Measurements from ENCODE around the gene RAB17. TPM values are rescaled to one million over a fixed set of nuclear protein-coding genes. Genes with fewer than 3 reads are reported as not detected.

Gene RAB17
- total RNA-seq, 1 donor from 2014 or later, result 1.2 TPM

DNA sequence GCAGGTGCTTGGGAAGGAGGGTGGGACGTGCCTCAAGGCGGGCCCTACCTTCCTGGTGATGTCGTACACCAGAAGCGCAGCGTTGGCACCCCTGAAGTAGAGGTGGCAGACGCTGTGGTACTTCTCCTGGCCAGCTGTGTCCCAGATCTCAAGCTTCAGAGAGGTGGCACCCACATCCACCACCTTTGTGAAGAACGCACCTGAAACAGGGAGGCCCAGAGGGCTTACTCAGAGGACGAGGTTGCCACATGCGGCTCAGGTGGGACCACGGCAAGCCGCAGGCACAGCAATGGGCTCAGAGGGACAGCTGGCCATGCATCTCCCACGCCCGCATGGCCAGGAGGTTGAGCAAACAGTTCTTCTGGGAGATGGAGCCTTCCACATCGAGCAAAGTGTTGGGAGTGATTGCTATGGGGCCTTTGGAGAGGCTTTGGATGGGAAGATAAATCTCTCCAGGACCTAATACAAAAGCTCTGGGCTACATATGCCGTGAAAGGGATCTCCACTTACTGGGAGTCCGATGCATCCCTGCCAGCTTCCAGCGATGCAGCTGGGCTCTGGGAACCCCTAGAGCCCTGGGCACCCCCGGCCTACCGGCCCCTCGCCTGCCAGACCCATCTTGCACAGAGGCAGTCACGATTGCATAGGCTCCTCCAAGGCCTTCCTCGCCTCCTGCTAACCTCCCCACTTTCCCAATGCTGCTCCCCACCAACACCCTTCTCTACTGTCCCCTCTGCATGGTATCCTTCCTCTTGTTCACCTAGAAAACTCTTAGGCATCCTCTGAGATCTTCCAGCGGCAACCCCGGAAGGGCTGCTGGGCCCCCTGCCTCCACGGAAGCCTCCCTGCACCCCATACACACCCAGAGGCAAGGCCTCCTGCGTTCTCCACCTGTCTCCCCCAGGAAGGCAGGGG is 12.3 kb downstream of the RAB17 start:
- no peak for DNase-seq (ENCODE audit: low spot score)

DNA sequence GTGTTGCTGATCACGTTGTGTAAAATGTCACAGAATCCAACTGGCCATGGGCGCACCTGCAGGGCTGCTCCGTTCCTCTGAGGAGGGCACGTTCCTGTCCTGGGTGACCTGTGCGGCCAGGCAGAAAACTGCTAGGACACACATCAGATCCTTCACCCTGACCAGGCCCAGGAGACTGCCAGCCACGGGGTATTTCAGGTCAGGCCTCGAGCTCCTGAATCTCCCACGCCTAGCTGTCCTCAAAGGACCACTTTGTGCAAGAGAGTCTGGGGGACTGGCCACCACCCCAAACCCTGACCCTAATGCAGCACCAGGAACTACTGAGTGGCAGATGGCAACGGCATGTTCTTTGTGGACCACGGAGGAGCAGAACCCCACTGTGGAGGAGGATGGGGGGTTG is 13.1 kb downstream of the RAB17 start:
- DNase-seq (ENCODE audit: low spot score), result no peak

DNA sequence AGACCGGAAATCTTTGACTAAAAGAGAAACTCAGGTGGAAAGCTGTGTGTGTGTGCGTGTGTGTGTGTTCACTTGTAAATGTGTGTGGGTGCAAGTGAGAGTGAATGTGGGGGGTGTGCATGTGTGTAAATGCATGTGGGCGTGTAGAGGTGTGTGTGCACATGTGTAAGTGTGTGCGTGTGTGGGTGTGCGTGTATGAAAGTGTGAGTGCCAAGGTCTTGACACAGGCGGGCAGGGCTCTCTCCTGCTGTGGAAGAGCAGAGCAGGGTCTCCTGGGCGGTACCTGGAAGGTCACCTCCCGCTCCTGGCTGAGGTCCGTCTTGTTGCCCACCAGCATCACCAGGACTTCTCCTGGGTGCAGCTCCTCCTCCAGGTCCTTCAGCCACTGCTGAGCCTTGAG is 13.6 kb downstream of the RAB17 start:
- DNase-seq (ENCODE audit: low spot score), result no peak

DNA sequence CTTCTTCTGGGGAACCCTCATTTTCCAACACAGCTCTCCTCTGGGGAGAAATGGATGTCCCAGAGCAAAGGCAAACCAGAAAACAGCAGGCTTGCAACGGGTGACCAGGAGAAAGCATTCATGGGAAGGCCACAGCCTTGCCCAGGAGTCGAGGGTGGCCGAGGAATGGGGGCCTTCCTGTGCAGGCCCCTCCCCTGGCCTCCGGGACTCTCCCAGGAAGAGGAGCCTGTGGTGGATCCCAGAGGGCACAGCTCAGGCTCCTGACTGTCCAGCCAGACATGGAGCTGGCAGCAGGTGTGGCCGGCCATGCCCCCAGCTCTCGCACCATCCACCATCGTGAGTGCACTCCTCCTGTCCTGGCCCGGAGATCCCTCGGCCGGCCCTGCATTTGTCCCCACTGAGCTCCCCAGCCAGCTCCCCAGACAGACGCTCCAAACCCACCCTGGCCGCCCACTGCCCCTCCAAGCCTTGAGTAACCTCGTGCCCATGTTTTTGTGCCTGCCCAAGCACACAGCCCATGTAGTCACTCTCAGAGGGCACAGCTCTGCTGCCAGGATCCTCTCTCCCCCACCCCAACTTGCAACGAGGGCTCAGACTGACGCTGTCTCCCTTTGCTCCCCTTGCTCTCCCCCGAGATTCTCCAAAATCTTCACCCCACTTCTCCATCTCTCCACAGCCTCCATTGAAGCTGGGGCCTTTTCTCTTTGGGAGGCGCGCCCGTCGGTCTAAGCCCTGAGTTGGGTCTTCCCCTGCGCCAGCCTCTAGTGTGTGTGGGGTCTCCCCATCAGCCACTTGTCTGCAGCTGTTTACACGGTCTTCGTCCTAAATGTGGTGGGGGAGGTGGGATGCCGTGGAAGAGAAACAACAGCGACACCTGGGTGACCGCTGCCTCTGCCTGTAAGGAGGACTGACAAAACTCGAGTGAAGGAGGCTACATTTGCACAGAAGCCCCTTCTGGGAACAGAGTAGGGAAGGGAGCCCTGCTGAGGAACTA is 14.4 kb downstream of the RAB17 start:
- DNase-seq (ENCODE audit: low spot score), result no peak

DNA sequence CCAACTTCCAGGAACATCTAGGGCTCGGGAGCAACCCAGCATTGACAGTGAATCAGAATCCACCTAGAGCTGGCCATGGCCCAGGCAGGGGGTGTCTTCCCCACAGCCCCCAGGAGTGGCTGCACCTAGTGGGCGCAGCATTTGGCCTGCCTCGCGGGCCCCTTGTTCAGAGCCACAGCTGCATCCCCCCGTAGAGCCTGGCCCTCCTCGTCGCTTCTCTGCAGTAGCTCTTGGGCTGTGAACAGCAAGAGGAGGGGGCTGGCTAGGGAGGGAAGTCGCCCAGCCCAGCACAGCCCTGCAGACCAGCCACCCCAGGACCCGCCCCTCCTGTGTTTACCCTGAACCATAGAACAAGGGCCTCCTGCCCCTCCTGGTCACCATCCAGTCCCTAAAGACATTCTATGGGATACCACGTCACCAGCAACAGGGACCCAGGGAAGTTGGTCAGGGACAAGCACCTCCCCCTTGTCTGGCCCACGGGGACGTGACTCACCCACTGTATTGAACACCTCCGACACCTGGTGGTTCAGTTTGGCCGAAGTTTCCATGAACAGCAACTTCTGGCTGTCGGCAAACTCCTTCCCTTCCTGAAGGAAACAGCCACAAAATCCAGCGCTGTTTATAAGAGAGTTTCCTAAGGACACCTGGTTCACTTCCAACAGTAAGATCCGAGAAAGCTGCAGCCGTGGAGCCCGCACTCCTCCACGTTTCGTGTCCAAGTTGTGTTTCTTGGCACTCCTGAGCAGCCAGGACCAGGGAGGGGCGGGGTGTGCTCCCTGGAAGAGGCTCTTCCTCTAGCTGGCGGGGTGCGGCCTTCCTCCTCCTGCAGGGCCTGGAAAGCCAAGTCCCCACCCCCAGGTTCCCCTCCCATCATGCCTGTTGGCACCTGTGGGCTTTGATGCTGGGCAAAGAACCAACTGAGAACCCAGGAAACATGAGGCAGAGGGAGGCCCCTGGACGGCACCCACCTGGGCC is 15.4 kb downstream of the RAB17 start:
- no peak for DNase-seq (ENCODE audit: low spot score)

DNA sequence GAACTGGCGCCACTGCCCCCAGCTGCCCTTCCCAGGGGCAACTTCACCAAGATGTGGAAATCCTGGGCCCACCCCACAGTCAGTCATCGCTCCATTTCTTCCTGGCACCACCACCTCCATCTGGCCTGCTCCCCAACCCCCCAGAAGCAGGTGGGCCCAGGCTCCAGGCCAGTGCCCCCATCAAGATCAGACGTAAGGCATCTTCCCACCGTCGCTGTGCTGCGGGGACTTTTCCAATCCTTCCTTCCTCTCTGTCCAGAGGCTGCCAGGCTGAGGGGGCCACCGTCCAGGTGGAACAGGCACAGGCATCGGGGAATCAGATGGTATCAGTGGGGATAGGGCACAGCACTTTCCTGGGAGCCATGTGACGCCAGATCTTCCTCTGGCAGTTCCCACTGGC is 16.1 kb downstream of the RAB17 start:
- DNase-seq (ENCODE audit: low spot score), result no peak

DNA sequence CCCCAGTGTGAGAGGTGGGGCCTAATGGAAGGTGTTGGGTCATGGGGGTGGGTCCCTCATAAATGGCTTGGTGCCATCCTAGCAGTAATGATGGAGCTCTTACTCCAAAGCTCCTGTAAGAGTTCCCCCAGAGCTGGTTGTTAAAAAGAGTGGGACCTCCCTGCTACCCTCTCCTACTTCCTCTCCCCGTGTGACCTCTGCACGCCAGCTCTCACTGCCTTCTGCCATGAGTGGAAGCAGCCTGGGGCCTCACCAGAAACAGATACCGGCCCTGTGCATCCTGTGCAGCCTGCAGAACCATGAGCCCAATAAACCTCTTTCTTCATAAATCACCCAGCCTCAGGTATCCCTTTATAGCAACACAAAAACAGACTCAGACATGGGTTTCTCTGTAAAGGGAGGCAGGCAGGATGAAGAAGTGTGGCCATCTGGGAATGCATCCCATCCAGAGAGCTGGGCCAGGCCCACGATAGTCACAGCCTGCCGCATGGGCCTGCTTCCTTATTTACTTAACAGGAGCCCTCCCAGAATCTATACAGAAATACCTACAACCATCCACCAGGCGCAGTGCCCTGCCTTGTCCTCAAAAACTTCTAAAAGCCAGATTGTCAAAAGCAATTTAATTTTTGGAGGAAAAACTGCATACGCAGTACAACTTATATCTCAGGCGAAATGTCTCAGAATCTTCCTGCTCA is 16.7 kb downstream of the RAB17 start:
- DNase-seq (ENCODE audit: low spot score), result no peak

DNA sequence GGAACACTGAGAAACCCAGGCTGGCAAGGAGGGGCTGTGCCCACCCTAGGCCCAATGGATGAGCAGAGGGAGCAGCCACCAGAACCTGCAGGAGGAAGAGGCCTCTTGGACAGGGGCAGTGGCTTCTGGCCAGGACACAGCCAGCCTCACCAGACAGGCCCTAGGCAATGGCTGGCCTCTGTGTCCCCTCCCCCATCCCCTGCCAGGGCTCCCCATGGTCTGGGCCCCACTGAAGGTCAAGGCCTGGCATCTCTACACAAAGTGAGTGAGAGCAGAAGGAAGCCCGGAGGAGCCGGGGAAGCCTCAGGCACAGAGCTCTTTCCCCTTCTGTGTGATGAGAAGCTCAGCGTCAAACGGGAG is 17.8 kb downstream of the RAB17 start:
- no peak for DNase-seq (ENCODE audit: low spot score)

DNA sequence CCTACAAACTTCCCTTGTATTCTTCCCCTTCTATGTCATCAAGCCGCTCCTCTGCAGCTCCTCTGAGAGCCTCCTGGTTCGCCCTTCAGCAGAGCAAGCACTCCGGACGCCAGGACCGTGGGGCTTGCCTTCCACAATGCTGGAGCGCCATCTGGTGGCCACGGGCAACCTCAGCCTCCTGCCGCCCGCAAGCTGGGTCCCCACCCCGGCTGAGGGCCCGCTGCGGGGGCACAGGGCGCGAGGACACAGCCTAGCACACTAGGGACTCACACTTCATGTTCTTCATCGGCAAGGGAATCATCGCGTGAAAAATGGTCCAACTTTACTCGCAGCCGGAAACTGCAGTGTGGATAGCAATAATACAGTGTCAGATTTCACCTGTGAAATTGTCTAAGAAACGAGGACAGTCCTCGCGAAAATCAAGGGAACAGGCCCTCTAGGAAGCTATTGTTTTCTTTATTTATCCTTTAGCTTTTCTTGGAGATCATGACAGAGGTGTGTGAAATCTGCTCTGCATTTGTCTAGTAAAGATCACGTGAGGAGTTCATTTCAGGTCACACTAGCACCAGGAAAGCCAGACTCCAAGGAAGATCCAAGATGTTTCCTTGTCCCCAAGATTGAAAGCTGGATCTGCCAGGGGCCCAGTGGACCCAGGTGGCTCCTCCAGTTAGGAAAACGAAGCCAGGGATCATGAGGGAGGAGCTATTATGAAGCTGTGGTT is 18.4 kb downstream of the RAB17 start:
- DNase-seq (ENCODE audit: low spot score), result peak; percentile 92

DNA sequence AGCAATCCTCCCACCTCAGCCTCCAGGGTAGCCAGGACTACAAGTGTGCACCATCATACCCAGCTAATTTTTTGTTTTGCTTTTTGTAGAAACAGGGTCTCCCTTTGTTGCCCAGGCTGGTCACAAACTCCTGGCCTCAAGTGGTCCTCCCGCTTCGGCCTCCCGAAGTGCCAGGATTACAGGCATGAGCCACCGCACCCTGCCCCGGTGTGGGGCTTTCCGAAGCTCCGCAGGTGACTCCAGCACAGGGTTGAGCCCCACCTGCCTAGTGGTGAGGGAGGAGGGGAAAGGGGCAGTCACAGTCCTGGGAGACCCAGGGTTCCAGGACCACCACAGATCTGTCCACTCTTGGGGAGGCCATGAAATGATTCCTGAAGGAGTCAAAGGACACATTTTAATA is 19.0 kb downstream of the RAB17 start:
- no peak for DNase-seq (ENCODE audit: low spot score)

DNA sequence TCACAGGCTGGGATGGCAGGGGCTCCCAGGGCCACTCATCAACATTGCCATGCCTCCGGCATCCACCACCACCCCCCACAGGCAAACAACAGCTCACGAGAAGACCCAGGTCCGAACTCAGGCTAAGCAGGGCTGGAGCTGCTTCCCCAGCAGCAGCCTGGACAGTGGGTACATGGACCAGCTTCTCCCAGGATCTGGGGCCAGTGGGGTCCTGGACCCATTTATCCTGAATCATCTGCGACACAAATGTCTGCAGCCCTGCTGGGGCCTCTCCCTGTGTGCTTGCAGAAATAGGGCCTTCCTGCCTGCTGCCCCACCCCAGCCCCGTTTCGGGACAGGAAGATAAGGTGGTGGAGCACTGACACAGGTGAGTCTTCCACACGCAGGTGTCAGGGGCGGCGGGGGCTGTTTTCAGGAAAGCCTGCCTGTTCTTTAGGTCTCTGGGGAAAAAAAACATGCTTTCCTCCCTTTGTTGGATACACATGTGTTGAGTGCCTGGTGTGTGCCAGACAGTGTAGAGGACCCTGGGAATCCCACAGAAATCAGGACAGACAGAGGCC is 19.7 kb downstream of the RAB17 start:
- no peak for DNase-seq (ENCODE audit: low spot score)

DNA sequence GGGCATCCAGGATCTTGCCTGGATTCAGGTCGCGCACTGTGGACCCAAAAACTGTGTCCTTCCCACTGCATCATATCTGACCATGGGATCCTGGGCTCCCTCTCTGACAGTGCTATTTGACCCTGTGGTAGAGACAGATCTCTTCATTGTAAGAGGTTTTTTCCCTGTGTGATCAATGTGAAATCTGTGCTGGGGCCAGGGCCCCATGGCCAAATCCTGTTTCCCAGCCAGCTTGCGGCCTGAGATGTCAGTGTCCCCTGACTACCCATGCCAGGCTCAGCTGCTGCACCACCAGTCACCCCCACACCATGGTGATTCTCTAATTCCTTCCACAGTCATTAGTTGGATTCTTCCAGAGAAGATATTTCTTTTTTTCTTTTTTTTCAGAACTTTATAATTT is 20.6 kb downstream of the RAB17 start:
- DNase-seq (ENCODE audit: low spot score), result no peak

DNA sequence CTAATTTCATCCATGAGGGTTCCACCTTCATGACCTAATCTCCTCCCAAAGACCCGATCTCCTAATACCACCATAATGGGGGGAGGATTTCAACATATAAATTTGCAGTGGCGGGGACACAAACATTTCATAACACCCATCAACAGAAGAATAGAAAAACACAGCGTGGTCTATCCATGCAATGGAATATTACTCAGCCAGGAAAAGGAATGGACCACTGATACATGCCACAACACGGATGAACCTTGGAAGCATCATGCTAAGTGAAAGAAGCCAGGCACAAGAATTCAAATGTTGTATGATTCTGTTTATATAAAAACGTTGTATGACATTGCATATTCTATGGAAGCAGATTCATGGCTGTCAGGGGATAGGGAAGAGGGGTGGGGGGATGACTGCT is 21.5 kb downstream of the RAB17 start:
- DNase-seq (ENCODE audit: low spot score), result no peak

DNA sequence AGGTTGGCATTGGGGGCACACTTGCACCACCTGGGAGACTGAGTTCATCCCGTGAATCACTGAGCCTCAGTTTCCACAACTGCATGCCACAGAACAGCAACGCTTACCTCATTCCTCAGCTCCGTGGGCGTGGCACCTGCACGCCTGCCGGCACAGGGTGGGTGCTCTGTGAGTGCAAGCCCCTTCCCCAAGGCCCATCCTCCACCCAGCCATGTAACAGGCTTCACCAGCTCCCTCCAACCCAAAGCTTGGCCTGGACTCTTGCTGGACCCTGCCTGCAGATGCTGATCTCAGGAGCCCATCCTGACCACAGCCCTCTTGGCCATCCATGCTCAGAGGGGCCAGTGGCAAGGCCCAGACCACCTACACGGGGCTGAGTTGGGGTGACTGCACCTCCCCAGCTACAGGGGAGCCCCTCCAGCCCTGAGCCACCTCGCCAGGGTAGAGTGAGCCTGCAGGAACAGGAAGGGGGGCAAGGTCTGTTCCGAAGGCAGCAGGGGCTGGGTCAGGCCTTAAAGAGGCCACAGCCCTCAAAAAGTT is 22.3 kb downstream of the RAB17 start:
- DNase-seq (ENCODE audit: low spot score), result no peak

DNA sequence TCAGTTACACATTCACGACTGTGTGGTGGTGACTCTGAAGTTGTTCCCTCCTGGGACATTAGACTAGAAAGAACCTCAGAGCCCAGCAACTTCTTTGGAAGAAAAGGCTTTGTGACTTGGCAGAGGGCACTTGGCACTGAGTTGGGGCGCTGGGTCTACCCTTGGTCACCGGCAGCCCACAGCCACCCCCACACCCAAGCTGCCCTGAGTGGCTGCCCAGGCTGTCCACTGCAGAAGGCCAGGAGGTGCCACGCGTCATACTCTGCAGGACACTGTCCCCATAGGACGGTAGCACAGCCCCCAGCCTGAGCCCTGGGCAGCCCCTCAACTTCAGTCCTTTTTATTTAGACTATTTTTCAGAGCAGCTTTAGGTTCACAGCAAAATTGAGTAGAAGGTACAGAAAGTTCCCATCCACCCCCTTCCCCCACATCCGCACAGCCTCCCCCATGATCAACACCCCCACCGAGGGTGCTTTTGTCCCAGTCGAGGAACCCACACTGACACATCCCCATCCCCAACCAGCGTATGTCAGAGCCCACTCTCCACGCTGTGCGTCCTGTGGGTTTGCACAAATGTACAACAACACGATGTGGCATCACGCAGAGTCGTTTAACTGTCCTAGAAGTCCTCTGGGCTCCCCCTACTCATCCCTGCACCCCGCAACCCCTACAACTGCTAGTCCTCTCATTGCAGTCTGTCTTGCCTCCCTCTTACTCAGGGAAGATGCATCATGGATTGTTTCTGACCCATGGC is 23.1 kb downstream of the RAB17 start:
- no peak for DNase-seq (ENCODE audit: low spot score)

DNA sequence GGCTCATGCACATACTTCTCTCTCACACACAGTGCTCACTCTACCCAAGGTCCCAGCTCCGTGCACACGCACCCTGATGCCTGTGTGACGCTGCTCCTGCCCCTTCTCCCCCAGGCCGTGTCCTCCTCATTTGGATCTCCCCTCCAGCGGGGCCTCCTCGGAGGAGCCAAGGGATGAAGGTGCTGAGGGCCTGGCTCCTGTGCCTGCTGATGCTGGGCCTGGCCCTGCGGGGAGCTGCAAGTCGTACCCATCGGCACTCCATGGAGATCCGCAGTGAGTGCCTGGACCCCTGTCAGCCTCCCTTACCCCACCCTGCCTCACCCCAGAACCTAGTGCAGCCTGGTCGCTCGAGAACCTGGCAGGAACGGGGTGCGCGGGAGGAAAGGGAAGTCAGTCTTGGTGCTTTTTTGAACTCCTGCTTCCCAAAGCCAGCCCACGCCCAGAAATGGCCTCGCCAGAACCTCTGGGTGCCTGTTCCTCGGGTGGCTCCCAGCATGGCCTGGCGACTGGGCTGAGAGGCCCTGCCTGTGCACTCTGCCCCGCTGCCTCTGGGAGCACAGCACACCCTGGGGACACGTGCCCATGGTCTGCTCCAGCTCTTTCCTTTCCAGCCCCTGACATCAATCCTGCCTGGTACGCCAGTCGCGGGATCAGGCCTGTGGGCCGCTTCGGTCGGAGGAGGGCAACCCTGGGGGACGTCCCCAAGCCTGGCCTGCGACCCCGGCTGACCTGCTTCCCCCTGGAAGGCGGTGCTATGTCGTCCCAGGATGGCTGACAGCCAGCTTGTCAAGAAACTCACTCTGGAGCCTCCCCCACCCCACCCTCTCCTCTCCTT is 23.9 kb downstream of the RAB17 start, which contains the start of gene PRLH:
Gene PRLH (plus strand): TSS at position 174 of the 835 bp plus-strand sequence. CDS start 0 bp downstream, at position 174.
- no peak for DNase-seq (ENCODE audit: low spot score)

DNA sequence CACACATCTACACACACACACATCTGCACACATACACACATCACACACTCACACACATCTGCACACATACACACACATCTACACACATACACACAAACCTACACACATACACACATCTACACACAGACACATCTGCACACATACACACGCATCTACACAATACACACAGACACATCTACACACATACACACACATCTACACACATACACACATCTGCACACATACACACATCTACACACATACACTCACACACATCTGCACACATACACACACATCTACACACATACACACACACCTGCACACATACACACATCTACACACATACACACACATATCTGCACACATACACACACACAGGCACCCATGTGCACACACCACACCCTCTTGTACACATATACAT is 24.6 kb downstream of the RAB17 start:
- DNase-seq (ENCODE audit: low spot score), result no peak
